Measurements from ENCODE around the gene GCDH.
"Not testable (repeated sequence)": the region's sequence is repeated elsewhere in the genome, so short reads cannot be mapped to it uniquely, and the experiment has no call there.

Gene GCDH

GRCh38 chr19:12890787-12891552, at the start of gene GCDH:
TSS of gene GCDH (plus strand) at chr19:12891160. CDS start at chr19:12891305, 145 bp downstream.
- peak; percentile 99 for DNase-seq

DNA sequence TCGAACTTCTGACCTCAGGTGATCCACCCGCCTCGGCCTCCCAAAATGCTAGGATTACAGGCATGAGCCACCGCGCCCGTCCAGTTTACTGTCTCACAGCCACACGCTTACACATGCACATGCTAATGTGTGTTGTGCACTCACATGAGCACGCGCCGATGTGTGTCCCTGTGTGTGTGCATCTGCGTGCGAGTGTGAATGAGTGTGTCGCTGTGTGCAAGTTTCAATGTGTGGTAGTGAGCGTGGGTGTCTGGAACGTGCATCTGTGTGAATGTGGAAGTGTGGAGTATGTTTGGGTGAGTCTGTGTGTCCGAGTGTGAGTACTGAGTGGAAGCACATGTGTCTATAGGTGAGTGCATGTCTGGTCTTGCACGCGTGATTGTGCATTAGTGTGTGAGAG, 48.4 kb upstream of the GCDH start:
- no peak for DNase-seq

- no peak for DNase-seq
Observed at GRCh38 chr19:12843328-12843727, 47.6 kb upstream of the GCDH start.

DNA sequence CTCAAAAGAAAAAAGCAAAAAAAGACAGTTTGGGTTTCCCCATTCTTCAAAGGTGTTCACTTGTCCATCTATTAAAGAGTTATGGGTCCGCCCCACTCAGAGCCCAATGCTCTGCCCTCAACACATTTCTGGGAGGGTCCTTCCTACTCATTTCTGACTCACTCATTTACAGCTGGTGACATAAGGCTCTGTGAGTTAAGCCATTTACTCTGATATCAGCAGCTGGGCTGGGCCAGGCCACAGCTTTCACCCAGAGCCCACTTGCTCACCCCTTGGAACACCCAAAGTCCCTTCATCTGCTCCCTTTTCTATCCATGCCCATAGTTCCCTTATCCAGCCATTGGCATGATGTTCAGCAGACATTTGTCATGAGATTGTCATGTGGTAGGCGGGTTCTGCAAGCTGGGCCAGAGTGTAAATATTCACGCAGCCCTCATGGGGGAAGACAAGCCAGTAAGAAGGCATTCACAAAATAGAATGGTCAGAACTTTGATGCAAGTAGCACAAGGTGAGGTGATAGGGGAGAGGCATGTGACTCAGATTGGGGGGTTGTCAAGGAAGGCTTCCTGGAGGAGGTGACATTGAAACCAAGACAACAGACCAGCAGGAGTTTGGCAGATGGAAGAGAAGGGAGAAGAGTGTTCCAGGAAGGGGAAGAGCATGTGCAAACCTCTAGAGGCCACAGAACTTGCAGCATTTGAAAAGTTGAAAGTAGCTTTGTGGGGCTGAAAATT, 46.8 kb upstream of the GCDH start:
- DNase-seq, result no peak

DNA sequence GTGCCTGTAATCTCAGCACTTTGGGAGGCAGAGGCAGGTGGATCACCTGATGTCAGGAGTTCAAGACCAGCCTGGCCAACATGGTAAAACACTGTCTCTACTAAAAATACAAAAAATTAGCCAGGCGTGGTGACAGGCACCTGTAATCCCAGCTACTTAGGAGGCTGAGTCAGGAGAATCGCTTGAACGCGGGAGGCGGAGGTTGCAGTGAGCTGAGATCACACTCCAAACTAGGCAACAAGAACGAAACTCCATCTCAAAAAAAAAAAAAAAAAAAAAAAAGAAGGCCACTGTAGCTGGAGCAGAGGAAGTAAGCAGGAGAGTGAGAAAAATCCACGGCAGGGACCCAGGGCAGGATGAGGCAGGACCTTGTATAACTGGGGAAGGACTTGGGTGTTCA, 44.3 kb upstream of the GCDH start:
- DNase-seq, result not testable (repeated sequence)

GRCh38 chr19:12847159-12848139, 43.5 kb upstream of the GCDH start:
- peak; percentile 72 for DNase-seq

GRCh38 chr19:12856653-12857052, 34.3 kb upstream of the GCDH start:
- DNase-seq, result no peak

DNA sequence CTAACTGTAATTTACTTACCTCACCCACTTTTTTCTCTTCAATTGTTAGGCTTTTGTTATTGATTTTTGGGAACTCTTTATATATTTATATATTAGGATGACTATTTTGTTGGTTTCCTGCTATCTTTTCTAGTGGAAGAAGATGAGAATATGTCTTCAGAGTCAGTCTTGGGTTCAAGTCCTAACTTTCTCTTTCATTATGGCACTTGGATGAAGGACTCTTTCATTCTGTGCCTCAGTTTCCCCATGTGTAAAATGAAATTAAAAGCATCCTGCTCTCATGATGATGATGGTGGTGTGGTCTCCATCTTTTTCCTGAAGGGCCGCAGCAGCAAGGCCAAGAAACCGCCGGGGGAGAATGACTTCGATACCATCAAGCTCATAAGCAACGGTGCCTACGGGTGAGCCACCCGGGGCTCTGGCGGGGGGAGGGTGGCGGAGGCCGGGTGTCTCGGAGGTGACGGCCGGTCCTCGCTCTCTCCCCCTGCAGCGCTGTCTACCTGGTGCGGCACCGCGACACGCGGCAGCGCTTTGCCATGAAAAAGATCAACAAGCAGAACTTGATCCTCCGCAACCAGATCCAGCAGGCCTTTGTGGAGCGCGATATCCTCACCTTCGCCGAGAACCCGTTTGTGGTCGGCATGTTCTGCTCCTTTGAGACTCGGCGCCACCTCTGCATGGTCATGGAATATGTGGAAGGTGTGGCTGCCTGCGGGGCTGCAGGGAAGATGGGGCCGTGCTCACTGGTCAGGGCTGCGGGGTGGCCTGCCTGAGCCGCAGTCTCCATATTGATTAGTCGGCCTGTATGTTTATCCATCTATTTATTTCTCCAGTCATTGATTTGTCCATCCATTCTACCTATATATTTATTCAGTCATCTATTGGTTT, 32.7 kb upstream of the GCDH start:
- no peak for DNase-seq

DNA sequence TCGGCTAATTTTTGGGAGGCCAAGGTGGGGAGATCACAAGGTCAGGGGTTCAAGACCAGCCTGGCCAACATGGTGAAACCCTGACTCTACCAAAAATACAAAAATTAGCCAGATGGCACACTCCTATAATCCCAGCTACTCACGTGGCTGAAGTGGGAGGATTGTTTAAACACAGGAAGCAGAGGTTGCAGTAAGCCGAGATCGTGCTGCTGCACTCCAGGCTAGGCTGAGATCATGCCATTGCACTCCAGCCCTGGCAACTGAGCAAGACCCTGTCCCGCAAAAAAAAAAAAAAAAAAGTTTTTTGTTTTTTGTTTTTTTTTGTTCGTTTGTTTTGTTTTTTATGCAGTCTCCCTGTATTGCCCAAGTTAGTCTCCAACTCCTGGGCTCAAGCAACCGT, 31.4 kb upstream of the GCDH start:
- DNase-seq, result no peak

DNA sequence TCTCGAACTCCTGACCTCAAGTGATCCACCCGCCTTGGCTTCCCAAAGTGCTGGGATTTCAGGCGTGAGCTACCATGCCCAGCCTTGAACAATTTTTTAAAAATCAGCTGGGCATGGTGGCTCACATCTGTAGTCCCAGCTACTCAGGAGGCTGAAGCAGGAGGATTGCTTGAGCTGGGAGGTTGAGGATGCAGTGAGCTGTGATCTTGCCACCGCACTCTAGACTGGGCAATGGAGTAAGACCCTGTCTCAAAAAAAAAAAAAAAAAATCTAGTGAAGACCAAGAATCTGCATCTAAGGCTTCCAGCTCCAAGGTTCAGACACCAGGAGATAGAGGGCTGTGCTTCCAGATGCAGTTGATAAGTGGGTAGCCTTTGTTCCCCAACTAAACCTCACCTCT, 26.8 kb upstream of the GCDH start:
- DNase-seq, result no peak

GRCh38 chr19:12864721-12865715, 25.9 kb upstream of the GCDH start:
- no peak for DNase-seq

DNA sequence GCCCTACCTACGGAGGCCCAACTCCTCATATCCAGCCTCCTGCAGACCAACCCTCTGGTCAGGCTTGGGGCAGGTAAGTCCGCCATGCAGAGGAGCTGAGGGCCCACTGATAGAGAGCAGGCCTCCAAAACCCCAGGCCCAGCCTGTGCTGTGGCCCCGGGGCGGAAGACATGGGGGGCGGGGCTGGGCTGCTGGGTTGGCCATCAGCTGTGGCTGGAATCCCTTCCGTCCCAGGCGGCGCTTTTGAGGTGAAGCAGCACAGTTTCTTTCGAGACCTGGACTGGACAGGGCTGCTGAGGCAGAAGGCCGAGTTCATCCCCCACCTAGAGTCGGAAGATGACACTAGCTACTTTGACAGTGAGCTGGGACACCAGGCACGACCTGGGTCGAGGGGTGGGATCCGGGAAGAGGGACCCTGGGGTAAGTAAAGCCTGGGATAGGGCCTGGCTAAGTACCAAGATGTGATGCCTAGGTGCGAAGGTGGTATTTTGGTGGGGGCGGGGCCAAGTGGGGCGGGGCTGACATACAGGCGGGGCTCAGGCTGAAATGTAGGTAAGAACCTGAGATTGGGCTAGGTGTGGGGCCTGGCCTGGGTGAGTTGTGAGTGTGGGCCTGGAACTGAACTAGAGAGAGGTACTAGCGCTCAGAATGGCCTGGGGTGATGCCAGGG, 25.1 kb upstream of the GCDH start:
- no peak for DNase-seq

GRCh38 chr19:12866416-12867119, 24.4 kb upstream of the GCDH start:
- DNase-seq, result no peak

GRCh38 chr19:12867120-12868099, 23.6 kb upstream of the GCDH start:
- peak; percentile 66 for DNase-seq

DNA sequence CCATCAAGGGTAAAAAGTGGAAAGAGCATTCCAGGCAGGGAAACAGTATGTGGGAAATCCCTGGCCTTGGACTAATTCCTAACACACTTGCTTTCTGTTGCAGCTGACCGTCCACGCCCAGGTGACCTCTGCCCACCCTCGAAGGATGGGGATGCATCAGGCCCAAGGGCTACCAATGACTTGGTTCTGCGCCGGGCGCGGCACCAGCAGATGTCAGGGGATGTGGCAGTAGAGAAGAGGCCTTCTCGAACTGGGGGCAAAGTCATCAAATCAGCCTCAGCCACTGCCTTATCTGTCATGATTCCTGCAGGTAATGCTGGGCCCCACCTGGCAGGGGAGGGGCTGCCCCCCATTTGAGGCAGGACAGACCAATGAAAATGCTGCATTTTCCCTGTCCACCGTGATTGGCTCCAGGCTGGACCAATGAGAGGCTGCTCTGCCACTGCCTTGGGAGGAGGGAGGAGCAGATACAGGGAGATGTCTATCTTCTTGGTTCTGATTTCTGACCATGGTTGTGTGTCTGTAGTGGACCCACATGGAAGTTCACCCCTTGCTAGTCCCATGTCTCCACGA, 22.3 kb upstream of the GCDH start:
- no peak for DNase-seq

DNA sequence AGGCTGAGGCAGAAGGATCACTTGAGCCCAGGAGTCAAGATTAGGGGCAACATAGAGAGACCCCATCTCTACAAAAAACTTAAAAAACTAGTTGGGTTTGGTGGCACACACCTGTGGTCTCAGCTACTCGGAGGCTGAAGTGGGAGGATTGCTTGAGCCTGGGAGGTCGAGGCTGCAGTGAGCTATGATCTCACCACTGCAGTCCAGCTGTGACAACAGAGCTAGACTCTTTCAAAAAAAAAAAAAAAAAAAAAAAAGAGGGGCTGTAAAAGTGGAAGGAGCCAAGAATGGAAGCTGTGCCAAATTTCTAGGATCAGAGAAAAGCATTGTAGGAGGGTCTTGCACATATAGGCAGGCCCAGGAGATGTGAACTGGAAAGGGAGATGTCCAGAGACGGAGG, 19.3 kb upstream of the GCDH start:
- no peak for DNase-seq

- DNase-seq, result no peak
Observed at GRCh38 chr19:12872255-12872654, 18.7 kb upstream of the GCDH start.

Measured in fibroblast of upper back skin (primary cell).